ENCODE results near the gene EMP3. TPM values are rescaled to one million over a fixed set of nuclear protein-coding genes. Genes with fewer than 3 reads are reported as not detected.

The EMP3 gene
- total and polyA plus RNA-seq, 2 of the 13 experiments (the other 11 are each of a cell fraction or from before 2014, with no cell fraction given): 2.2 to 7.8 TPM

DNA sequence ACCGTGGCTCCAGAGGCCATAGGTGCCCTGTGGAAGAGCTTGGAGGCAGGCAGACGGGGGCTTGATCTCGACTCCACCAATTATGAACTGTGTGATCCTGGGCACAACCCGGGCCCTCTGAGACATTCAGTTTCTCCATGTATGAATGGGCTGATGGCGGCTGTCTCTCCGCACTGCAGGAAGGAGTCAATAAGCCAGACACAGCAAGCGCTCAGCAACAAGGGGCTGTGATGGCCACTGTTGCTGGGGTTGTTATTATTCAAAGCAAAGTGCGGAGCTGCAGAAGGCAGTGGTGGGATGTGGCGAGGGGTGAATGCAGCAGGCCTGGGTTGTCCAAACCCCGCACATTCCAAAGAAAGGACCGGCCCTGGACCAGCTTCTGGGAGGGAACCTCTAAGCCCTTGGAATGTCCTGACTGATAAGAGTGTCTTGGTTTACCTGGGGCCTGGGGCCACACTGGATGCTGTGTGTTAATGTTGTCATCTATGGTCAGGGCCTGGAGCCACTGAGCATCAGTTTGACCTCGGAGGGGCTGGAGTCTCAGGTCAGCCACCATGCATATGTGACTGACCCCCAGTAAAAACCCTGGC, 30.1 kb downstream of the EMP3 start:
- Histone ChIP-seq H3K36me3 (replicated peaks in 1 of 2; ENCODE audit: control insufficient read depth in 1 of 2, insufficient read depth in 2 of 2, low read length in 2 of 2) (no peaks in the 10 kb centered on the region; a peak in 1 of 5 replicates), H3K79me2 (ENCODE audit: insufficient read depth, low read length) (no peaks in the 10 kb centered on the region), H3K27ac (ENCODE audit: extremely low read length, insufficient read depth, low read length) (peak overlapping the region; percentile 92), H3K9me3 (ENCODE audit: low read length) (no peaks in the 10 kb centered on the region), H2AFZ (ENCODE audit: low read length) (no peak overlapping the region), H3K4me2 (ENCODE audit: low read depth, low read length) (peak overlapping the region; percentile 56), H3K27me3 (ENCODE audit: control insufficient read depth in 1 of 2, insufficient read depth in 2 of 2, low read length in 2 of 2) (no peaks in the 10 kb centered on the region), H3K4me1 (ENCODE audit: insufficient read depth, low read length) (peaks cover 39% of the 10 kb centered on the region), H3K9ac (ENCODE audit: insufficient read depth, low read depth, low read length) (peak overlapping the region; percentile 63), H3K4me3 (replicated peaks in 1 of 3; ENCODE audit: insufficient read depth in 1 of 3, low read depth in 2 of 3, low read length in 3 of 3) (no peak overlapping the region), H4K20me1 (ENCODE audit: insufficient read depth, low read length) (no peaks in the 10 kb centered on the region)
- in situ Hi-C loops (cut with HindIII; ENCODE audit: extremely low pct_ligation_motif_present, low pct_unique_long_range_greater_than_20kb) (no loop called here), intact Hi-C loops (cut with micrococcal nuclease; ENCODE audit: unreplicated experiment) (loop anchor here (10.0 kb wide), 1 partner anchor 89 kb away; the partner anchor contains the start of gene GRWD1)
- 84% methylated on average over 11 of the region's 12 CpGs for WGBS (ENCODE audit: low lambda C conversion rate)
- ChIA-PET CTCF (ENCODE audit: low intra/inter-chr PET ratio, low total read pairs) (no interaction called here), POLR2A (interaction anchor here (0.9 to 3.6 kb wide), 4 partner anchors 8 to 35 kb away, joined by 3 to 107 read pairs (median 14); partner anchors contain the start of genes KDELR1, SYNGR4 and TMEM143)
- no peak for DNase-seq (ENCODE audit: low spot score)
- BruUV-seq (replicated peaks): no TSS peak
- ATAC-seq: no peak
- FAIRE-seq: no peak
- TF ChIP-seq ZBTB38 (CRISPR knock-in tag; IDR thresholded peaks at IDR 0.05) (peak; percentile 40; the same call in 1 of the 2 replicates), PRMT3 (CRISPR knock-in tag; IDR thresholded peaks at IDR 0.05; ENCODE audit: borderline replicate concordance, low read depth) (no peak), ZFY (CRISPR knock-in tag; IDR thresholded peaks at IDR 0.05) (0 out of 2 replicates have a peak, but pooled peaks have one; percentile 36), ZNF160 (CRISPR knock-in tag; IDR thresholded peaks at IDR 0.05) (no peak), ZNF891 (CRISPR knock-in tag; IDR thresholded peaks at IDR 0.05) (0 out of 2 replicates have a peak, but pooled peaks have one; percentile 13), SALL2 (CRISPR knock-in tag; IDR thresholded peaks at IDR 0.05) (0 out of 2 replicates have a peak, but pooled peaks have one; percentile 40), CREB1 (IDR thresholded peaks at IDR 0.05) (no peak), CREB1 (CRISPR knock-in tag; IDR thresholded peaks at IDR 0.05) (no peak), PRPF4 (IDR thresholded peaks at IDR 0.05; ENCODE audit: low read depth, low read length, poor library complexity, severe bottlenecking) (peak; percentile 52), PPARG (CRISPR knock-in tag; conservative IDR thresholded peaks at IDR 0.05) (no peak), BRD4 (CRISPR knock-in tag; IDR thresholded peaks at IDR 0.05) (peak; percentile 78; the same call in 1 of the 2 replicates)
- TF ChIP-seq, protein P1, sequence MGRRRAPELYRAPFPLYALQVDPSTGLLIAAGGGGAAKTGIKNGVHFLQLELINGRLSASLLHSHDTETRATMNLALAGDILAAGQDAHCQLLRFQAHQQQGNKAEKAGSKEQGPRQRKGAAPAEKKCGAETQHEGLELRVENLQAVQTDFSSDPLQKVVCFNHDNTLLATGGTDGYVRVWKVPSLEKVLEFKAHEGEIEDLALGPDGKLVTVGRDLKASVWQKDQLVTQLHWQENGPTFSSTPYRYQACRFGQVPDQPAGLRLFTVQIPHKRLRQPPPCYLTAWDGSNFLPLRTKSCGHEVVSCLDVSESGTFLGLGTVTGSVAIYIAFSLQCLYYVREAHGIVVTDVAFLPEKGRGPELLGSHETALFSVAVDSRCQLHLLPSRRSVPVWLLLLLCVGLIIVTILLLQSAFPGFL (CRISPR knock-in tag; IDR thresholded peaks at IDR 0.05): 0 out of 2 replicates have a peak, but pooled peaks have one; percentile 27
- TF ChIP-seq, protein P2, sequence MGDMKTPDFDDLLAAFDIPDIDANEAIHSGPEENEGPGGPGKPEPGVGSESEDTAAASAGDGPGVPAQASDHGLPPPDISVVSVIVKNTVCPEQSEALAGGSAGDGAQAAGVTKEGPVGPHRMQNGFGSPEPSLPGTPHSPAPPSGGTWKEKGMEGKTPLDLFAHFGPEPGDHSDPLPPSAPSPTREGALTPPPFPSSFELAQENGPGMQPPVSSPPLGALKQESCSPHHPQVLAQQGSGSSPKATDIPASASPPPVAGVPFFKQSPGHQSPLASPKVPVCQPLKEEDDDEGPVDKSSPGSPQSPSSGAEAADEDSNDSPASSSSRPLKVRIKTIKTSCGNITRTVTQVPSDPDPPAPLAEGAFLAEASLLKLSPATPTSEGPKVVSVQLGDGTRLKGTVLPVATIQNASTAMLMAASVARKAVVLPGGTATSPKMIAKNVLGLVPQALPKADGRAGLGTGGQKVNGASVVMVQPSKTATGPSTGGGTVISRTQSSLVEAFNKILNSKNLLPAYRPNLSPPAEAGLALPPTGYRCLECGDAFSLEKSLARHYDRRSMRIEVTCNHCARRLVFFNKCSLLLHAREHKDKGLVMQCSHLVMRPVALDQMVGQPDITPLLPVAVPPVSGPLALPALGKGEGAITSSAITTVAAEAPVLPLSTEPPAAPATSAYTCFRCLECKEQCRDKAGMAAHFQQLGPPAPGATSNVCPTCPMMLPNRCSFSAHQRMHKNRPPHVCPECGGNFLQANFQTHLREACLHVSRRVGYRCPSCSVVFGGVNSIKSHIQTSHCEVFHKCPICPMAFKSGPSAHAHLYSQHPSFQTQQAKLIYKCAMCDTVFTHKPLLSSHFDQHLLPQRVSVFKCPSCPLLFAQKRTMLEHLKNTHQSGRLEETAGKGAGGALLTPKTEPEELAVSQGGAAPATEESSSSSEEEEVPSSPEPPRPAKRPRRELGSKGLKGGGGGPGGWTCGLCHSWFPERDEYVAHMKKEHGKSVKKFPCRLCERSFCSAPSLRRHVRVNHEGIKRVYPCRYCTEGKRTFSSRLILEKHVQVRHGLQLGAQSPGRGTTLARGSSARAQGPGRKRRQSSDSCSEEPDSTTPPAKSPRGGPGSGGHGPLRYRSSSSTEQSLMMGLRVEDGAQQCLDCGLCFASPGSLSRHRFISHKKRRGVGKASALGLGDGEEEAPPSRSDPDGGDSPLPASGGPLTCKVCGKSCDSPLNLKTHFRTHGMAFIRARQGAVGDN (CRISPR knock-in tag; IDR thresholded peaks at IDR 0.05): peak; percentile 33; the same call in 1 of the 2 replicates
- TF ChIP-seq, protein P3, sequence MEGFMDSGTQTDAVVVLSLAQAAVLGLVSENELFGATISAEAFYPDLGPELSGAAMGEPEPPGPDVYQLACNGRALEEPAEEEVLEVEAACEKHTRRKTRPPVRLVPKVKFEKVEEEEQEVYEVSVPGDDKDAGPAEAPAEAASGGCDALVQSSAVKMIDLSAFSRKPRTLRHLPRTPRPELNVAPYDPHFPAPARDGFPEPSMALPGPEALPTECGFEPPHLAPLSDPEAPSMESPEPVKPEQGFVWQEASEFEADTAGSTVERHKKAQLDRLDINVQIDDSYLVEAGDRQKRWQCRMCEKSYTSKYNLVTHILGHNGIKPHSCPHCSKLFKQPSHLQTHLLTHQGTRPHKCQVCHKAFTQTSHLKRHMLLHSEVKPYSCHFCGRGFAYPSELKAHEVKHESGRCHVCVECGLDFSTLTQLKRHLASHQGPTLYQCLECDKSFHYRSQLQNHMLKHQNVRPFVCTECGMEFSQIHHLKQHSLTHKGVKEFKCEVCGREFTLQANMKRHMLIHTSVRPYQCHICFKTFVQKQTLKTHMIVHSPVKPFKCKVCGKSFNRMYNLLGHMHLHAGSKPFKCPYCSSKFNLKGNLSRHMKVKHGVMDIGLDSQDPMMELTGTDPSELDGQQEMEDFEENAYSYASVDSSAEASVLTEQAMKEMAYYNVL (CRISPR knock-in tag; IDR thresholded peaks at IDR 0.05; ENCODE audit: borderline replicate concordance): no peak
